DND-41 (cell line): ENCODE data around the gene RELT.

Source experiments
- CTCF ChIP-seq: IDR thresholded peaks from 2 replicates; pipeline ENCODE4 v1.5.1; 2012; ENCODE audit warnings: borderline replicate concordance, low read length, moderate library complexity, mild to moderate bottlenecking; ENCODE audit not compliant: poor library complexity, severe bottlenecking; ENCODE audit errors: extremely low read depth
- EZH2 ChIP-seq: IDR thresholded peaks from 3 replicates; pipeline ENCODE4 v1.6.1; 2012; ENCODE audit warnings: borderline replicate concordance, low read depth, mild to moderate bottlenecking, moderate library complexity, low read length, inconsistent platforms; ENCODE audit not compliant: severe bottlenecking

GRCh38 chr11:73355109-73355508, 21.1 kb upstream of the RELT start:
- TF ChIP-seq CTCF (no peak), EZH2 (no peak)
